Measurements from ENCODE around the gene RIPOR1.

GRCh38 chr16:67530013-67530939 is 1.6 kb downstream of the RIPOR1 start:
- TF ChIP-seq POLR2A (IDR thresholded peaks at IDR 0.05) (peak in 1 of 2 donors; percentile 25), CTCF (IDR thresholded peaks at IDR 0.05) (no peak)

All from suprapubic skin (tissue), 3 donors.